RWPE2 (cell line): Measurements from ENCODE around the gene SCFD2.

ENCODE experiments used
- ATAC-seq: fragments of 200-7000 bp; cut with Tn5 transposase; 3 replicates; pipeline ENCODE4 v1.9.1; 2021; ENCODE audit warnings: low read depth
- DNase-seq: peaks from one replicate; pipeline ENCODE4 v3.0.0-alpha.2; 2020; ENCODE audit warnings: low spot score
- H3K27ac ChIP-seq: fragments of 450-650 bp; 2 replicates; pipeline ENCODE4 v1.5.1; 2017; ENCODE audit warnings: mild to moderate bottlenecking; ENCODE audit not compliant: poor library complexity, severe bottlenecking
- H3K27me3 ChIP-seq: fragments of 250-450 bp; sonication (Bioruptor Pico); 2 replicates; pipeline ENCODE4 v1.5.1; 2021; ENCODE audit warnings: mild to moderate bottlenecking, moderate library complexity; ENCODE audit not compliant: insufficient read depth, poor library complexity, severe bottlenecking
- H3K36me3 ChIP-seq: fragments of 250-450 bp; sonication (Bioruptor Pico); 2 replicates; pipeline ENCODE4 v1.5.1; 2020; ENCODE audit warnings: low read depth, mild to moderate bottlenecking, moderate library complexity
- H3K4me1 ChIP-seq: fragments of 250-450 bp; sonication (Bioruptor Pico); 2 replicates; pipeline ENCODE4 v1.5.1; 2021; ENCODE audit warnings: mild to moderate bottlenecking, moderate library complexity; ENCODE audit not compliant: insufficient read depth, poor library complexity, severe bottlenecking
- H3K4me3 ChIP-seq: fragments of 250-450 bp; sonication (Bioruptor Pico); 2 replicates; pipeline ENCODE4 v1.5.1; 2021; ENCODE audit warnings: mild to moderate bottlenecking, moderate library complexity; ENCODE audit not compliant: severe bottlenecking
- H3K9me3 ChIP-seq: fragments of 250-450 bp; sonication (Bioruptor Pico); 2 replicates; pipeline ENCODE4 v1.5.1; 2021; ENCODE audit warnings: mild to moderate bottlenecking, moderate library complexity; ENCODE audit not compliant: severe bottlenecking
- CTCF ChIP-seq: fragments of 450-650 bp; IDR thresholded peaks from one replicate; pipeline ENCODE4 v1.5.1; 2017; ENCODE audit warnings: mild to moderate bottlenecking, moderate library complexity; ENCODE audit not compliant: poor library complexity, severe bottlenecking

Gene SCFD2

DNA sequence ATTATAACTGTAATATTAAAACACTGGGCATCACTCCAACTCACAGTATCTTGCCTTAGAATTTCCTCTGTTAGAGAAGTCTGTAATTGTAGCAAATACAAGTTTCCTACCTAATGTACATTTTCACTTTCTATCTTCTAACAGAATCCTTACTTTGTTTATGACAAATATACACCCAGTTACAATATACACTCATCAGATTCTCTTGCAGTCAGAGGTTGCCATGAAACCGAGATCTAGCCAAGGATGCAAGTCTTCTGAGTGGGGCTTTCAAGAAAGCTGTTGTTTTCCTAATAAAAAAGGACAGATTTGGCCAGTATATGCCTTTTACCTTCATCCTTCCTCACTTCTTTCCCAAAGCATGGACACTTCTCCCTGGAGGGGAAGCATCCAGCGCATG, 228.9 kb downstream of the SCFD2 start:
- ATAC-seq (no peak), DNase-seq (no peak)
- H3K27me3 ChIP-seq = no peaks in the 10 kb centered on the region
- no peaks in the 10 kb centered on the region for H3K4me1 ChIP-seq
- no peaks in the 10 kb centered on the region for H3K36me3 ChIP-seq
- H3K9me3 ChIP-seq = no peaks in the 10 kb centered on the region
- no peak overlapping the region for H3K4me3 ChIP-seq
- no peak for TF ChIP-seq CTCF
- H3K27ac ChIP-seq = no peak overlapping the region

DNA sequence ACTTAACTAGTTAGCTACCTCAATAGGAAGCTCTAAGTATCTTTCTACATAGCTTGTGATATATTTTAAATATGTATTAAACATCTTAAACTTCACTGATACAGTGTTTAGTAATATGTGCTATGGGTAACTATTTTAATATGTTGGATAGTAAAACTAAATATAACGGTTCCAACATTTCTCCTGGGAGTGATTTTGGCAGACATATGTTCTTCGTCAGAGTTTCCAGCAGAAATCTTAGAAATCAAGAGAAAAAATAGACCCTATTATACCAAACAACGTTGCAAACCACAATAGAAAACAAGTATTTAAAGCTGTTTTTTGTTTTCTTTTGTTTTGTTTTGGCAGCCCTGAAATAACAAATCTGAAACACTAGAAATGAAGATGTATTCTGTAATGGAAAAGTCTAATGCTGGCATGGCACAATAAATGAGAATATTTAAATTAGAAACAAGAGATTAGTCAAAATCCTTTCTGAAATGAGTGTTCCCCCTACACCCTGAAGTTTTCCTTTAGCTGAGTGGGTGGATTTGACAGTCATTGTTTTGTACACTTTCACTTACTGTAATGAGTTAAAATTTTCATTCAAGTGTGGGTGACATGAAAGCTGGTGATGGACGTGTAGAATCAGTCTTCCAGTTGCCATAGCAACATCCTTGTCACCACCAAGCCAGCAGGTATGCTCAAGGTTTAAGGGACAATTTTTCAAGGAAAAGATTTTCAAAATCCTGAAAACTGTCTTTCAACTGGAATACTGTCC, 233.5 kb downstream of the SCFD2 start:
- TF ChIP-seq CTCF = no peak
- no peak overlapping the region for H3K4me3 ChIP-seq
- H3K27ac ChIP-seq = no peak overlapping the region
- ATAC-seq (no peak), DNase-seq (no peak)
- H3K4me1 ChIP-seq = no peaks in the 10 kb centered on the region
- no peaks in the 10 kb centered on the region for H3K36me3 ChIP-seq
- no peaks in the 10 kb centered on the region for H3K9me3 ChIP-seq
- H3K27me3 ChIP-seq = no peaks in the 10 kb centered on the region

DNA sequence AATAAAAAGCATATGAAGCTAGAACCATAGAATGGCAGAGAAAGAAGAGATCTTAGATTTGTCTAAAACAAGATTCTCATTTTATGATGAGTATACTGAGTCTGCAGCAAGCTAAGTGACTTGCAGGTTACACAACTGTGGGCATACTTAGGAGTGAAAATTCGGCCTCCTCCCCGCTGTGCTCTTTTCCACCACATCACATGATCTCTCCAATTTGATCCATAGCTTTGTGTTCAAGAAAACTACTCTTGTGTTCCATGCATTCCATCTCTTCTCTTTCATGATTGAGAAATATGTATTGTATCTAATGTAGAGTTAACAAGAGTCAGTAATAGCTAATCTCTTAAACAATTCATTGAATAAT, 234.3 kb downstream of the SCFD2 start:
- no peaks in the 10 kb centered on the region for H3K9me3 ChIP-seq
- H3K4me1 ChIP-seq = no peaks in the 10 kb centered on the region
- no peak for ATAC-seq
- DNase-seq = no peak
- no peak overlapping the region for H3K4me3 ChIP-seq
- no peak for TF ChIP-seq CTCF
- H3K27ac ChIP-seq = no peak overlapping the region
- H3K27me3 ChIP-seq = no peaks in the 10 kb centered on the region
- no peaks in the 10 kb centered on the region for H3K36me3 ChIP-seq

- H3K36me3 ChIP-seq = no peaks in the 10 kb centered on the region
- H3K27ac ChIP-seq = no peak overlapping the region
- no peaks in the 10 kb centered on the region for H3K9me3 ChIP-seq
- ATAC-seq (no peak), DNase-seq (no peak)
- H3K4me3 ChIP-seq = no peak overlapping the region
- no peaks in the 10 kb centered on the region for H3K27me3 ChIP-seq
- no peak for TF ChIP-seq CTCF
- H3K4me1 ChIP-seq = no peaks in the 10 kb centered on the region
Measured at GRCh38 chr4:53130896-53131561, 234.8 kb downstream of the SCFD2 start.
